Measurements from ENCODE around the gene DGKH.
"Not testable (repeated sequence)": the region's sequence is repeated elsewhere in the genome, so short reads cannot be mapped to it uniquely, and the experiment has no call there.

Gene DGKH

DNA sequence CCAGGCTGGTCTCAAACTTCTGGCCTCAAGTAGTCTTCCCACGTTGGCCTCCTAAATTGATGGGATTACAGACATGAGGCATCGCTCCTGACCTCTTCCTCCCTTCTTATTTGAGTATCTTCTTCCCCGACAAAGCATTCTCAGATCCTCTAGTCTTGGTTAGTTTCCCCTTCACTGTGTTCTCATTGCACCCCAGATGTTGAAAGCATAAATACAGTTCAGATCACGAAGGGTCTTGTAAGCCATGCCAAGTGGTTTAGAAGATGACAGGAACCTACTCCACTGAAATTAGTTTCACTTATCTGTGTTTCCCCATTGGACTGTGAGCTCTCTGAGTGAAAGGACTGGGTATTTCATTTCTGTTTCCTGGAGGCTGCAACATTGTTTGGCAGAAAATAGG, 100.7 kb downstream of the DGKH start:
- TF ChIP-seq, protein P1, sequence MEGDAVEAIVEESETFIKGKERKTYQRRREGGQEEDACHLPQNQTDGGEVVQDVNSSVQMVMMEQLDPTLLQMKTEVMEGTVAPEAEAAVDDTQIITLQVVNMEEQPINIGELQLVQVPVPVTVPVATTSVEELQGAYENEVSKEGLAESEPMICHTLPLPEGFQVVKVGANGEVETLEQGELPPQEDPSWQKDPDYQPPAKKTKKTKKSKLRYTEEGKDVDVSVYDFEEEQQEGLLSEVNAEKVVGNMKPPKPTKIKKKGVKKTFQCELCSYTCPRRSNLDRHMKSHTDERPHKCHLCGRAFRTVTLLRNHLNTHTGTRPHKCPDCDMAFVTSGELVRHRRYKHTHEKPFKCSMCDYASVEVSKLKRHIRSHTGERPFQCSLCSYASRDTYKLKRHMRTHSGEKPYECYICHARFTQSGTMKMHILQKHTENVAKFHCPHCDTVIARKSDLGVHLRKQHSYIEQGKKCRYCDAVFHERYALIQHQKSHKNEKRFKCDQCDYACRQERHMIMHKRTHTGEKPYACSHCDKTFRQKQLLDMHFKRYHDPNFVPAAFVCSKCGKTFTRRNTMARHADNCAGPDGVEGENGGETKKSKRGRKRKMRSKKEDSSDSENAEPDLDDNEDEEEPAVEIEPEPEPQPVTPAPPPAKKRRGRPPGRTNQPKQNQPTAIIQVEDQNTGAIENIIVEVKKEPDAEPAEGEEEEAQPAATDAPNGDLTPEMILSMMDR (IDR thresholded peaks at IDR 0.05; ENCODE audit: low read depth, low read length), result no peak
- H3K4me3 ChIP-seq (ENCODE audit: low read depth, low read length), result no peak overlapping the region

DNA sequence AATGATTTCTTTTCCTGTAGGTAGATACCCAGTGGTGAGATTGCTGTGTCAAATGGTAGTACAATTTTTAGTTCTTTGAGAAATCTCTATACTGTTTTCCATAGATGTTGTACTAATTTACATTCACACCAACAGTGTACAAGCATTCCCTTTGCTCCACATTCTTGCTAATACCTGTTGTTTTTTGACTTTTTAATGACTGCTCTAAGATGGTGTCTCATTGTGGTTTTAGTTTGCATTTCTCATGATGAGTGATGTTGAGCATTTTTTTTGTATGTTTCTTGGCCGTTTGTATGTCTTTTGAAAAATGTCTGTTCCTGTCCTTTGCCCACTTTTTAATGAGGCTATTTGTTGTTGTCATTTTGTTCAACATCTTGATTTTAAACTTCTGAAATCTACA, 103.3 kb downstream of the DGKH start:
- TF ChIP-seq, protein P1 (IDR thresholded peaks at IDR 0.05; ENCODE audit: low read depth, low read length), result no peak
- H3K4me3 ChIP-seq (ENCODE audit: low read depth, low read length), result no peak overlapping the region

DNA sequence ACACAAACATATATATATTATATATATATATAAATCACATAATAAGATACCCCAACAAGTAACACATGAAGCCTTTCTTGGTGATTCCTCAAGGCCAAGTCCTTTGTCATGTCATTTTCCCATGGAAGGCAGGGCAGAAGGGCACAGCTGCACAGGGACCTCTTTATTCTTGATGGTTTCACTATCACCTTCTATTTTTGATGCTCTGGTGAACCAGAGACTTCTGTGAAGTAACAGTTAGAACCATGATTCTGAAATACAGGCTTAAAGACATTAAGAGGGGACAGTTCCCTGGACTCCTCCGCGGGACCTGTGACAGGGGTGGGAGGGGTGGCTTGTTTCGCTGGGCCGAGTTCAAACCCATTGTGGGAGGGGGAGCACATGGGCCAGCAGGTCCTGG, 104.0 kb downstream of the DGKH start:
- H3K4me3 ChIP-seq (ENCODE audit: low read depth, low read length), result no peak overlapping the region
- TF ChIP-seq, protein P1 (IDR thresholded peaks at IDR 0.05; ENCODE audit: low read depth, low read length), result no peak

GRCh38 chr13:42153199-42154113, 105.0 kb downstream of the DGKH start:
- TF ChIP-seq, protein P1 (IDR thresholded peaks at IDR 0.05; ENCODE audit: low read depth, low read length), result no peak
- no peak overlapping the region for H3K4me3 ChIP-seq (ENCODE audit: low read depth, low read length)

GRCh38 chr13:42155251-42155650, 106.8 kb downstream of the DGKH start:
- TF ChIP-seq, protein P1 (IDR thresholded peaks at IDR 0.05; ENCODE audit: low read depth, low read length), result no peak
- no peak overlapping the region for H3K4me3 ChIP-seq (ENCODE audit: low read depth, low read length)

DNA sequence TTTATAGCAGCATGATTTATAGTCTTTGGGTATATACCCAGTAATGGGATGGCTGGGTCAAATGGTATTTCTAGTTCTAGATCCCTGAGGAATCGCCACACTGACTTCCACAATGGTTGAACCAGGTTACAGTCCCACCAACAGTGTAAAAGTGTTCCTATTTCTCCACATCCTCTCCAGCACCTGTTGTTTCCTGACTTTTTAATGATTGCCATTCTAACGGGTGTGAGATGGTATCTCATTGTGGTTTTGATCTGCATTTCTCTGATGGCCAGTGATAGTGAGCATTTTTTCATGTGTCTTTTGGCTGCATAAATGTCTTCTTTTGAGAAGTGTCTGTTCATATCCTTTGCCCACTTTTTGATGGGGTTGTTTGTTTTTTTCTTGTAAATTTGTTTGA, 114.9 kb downstream of the DGKH start:
- not testable (repeated sequence) for H3K4me3 ChIP-seq (ENCODE audit: low read depth, low read length)

GRCh38 chr13:42163910-42164309, 115.5 kb downstream of the DGKH start:
- not testable (repeated sequence) for H3K4me3 ChIP-seq (ENCODE audit: low read depth, low read length)

DNA sequence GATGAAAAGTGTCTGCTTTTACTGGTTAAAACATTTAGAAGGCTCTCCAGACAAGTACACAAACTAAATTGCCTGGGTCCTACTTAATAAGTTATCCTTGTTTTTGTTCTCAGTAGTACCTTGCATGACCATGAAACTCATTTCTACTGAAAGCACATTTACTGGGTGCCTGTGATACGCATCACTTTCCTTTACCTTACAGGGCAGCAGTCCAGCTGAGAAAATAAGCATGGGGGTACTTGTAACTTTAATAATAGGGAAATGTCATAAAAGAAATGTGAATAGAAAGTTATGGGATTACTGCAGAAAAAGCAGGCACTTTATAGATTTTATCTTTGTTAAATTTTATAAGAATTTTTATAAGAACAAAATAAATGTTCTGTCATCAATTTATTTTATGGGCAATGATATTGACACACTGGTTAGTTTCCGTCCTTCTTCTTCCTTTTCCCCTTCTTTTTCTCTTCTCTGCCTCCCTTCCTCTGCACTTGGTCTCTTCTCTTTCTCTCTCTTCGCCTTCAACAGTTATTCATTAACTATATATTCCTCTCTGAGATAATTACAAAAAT, 116.2 kb downstream of the DGKH start:
- H3K4me3 ChIP-seq (ENCODE audit: low read depth, low read length), result no peak overlapping the region
- TF ChIP-seq, protein P1 (IDR thresholded peaks at IDR 0.05; ENCODE audit: low read depth, low read length), result no peak
